Measurements from ENCODE around the gene ACP1. TPM values are rescaled to one million over a fixed set of nuclear protein-coding genes. Genes with fewer than 3 reads are reported as not detected.

ACP1 gene
- total RNA-seq, 2 donors from 2014 or later = 141 to 163 TPM

DNA sequence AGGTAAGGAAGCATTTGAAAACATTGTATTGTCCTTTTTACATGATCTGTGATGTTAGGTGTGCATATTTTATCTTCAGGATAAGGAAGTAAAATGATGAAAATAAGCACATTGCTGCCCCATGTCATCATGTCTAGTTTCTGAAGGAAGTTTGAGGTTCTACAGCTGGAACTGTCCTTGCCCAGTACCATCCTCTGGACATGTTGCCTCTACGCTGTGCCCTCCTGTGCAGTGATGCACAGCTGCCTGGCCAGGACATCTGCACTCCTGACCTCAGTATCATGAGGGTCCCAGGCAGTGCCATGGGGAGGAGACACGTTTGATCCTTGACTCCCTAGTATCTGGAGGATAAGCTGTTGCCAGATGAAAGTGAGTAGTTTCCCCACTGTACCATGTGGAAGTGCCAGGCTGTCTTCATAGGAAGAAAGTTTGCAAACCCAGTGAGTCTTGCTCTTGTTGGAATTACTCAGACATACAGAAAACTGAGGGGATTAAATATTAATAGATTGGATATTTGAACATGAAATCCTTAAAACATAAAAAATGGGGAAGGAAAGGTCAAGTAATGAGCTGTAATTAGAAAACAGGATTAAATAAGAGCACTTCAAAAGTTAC lies 13.7 kb downstream of the ACP1 start:
- peaks cover 3 to 13% of the 10 kb centered on the region in 2 donors for H3K36me3 Mint-ChIP-seq (ENCODE audit: insufficient read depth in 2 of 2)
- no peaks in the 10 kb centered on the region for H3K9me3 Mint-ChIP-seq
- no peaks in the 10 kb centered on the region for H3K4me1 Mint-ChIP-seq (ENCODE audit: low read depth)
- no peak for DNase-seq
- H3K4me3 Mint-ChIP-seq = no peak overlapping the region
- no peak for ATAC-seq (replicated peaks in 1 of 2)
- peak overlapping the region; percentile 42 for H3K27ac Mint-ChIP-seq
- no peaks in the 10 kb centered on the region for H3K27me3 Mint-ChIP-seq (ENCODE audit: low read depth)

DNA sequence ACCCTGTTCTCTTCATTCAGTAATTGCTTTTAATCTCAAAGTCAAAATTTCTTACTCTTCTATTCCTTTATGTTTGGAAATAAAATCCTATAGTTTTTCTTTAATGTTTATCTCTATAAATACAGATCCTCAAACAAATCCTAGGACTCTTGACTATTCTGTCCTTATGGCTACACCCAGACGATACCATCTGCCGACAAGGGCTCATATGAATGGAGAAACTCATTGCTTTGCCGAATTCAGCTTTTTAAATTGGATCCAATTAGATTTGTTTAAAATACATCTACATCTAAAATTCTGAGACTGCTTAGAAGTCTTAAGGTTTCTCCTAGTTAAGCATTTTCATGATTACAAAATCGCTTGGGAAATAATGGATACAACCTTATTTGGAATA lies 14.2 kb downstream of the ACP1 start:
- ATAC-seq (replicated peaks in 1 of 2) (no peak), DNase-seq (no peak)
- Mint-ChIP-seq H3K27me3 (ENCODE audit: low read depth) (no peaks in the 10 kb centered on the region), H3K27ac (no peak overlapping the region), H3K4me1 (ENCODE audit: low read depth) (no peaks in the 10 kb centered on the region), H3K4me3 (no peak overlapping the region), H3K36me3 (ENCODE audit: insufficient read depth in 2 of 2) (peaks cover 3 to 13% of the 10 kb centered on the region in 2 donors), H3K9me3 (no peaks in the 10 kb centered on the region)

DNA sequence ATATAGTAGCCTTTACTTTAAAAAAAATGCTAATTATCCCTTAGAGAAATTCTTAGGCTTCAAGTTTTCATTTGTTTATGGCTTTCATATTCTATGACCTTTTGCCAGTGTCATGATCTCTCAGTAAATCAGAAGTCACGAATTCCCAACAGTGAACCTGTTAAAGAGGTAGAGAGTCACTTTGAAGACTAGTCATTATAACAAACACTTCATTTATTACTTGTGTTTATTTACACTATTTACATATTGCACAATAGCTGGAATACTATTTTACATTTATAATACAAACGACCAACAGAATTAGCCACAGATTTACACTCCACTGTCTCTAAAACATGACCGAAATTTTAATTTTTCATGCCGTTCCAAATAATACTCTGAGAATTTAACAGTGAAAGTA lies 14.6 kb downstream of the ACP1 start:
- no peak overlapping the region for H3K27ac Mint-ChIP-seq

DNA sequence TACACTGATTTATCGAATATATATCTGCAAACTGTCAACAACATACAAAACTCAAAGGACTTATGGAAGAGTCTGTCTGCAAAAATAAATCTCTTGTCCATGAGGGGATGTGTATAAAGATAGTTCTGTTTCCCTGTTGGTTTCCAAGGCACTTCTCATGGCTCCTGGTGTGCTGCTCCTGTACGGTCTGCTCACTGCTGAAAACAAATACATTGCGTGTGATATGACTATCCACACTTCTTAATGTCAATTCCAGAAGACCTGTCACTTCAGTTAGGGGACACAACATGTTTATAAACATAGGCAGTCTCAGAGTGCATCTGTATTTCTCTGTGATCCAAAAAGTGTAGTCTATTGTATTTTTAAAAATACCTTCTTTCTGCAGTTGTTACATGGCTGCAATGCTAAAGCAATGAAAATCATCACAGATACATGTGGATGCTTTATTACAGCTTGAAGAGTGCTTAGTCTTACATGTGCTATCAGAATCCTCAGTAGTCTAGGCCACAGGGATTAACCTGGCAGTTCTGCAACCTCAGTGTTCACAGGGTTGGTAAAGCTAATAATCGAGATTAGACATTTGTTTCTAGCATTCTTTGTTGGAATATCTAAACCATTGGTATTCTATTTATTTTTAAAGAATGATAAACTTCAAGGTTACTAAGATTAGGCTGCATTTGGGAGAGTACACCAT lies 15.4 kb downstream of the ACP1 start:
- H3K9me3 Mint-ChIP-seq = no peaks in the 10 kb centered on the region
- DNase-seq (no peak), ATAC-seq (replicated peaks in 1 of 2) (no peak)
- peaks cover 3 to 11% of the 10 kb centered on the region in 2 donors for H3K36me3 Mint-ChIP-seq (ENCODE audit: insufficient read depth in 2 of 2)
- H3K27me3 Mint-ChIP-seq (ENCODE audit: low read depth) = no peaks in the 10 kb centered on the region
- no peak overlapping the region for H3K27ac Mint-ChIP-seq
- H3K4me1 Mint-ChIP-seq (ENCODE audit: low read depth) = no peaks in the 10 kb centered on the region
- H3K4me3 Mint-ChIP-seq = no peak overlapping the region

More for the DNA sequence above, 14.6 kb downstream of the ACP1 start:
- Mint-ChIP-seq H3K9me3 (no peaks in the 10 kb centered on the region), H3K4me3 (no peak overlapping the region), H3K36me3 (ENCODE audit: insufficient read depth in 2 of 2) (peaks cover 3 to 13% of the 10 kb centered on the region in 2 donors), H3K4me1 (ENCODE audit: low read depth) (no peaks in the 10 kb centered on the region), H3K27me3 (ENCODE audit: low read depth) (no peaks in the 10 kb centered on the region)
- ATAC-seq (replicated peaks in 1 of 2) (no peak), DNase-seq (no peak)

DNA sequence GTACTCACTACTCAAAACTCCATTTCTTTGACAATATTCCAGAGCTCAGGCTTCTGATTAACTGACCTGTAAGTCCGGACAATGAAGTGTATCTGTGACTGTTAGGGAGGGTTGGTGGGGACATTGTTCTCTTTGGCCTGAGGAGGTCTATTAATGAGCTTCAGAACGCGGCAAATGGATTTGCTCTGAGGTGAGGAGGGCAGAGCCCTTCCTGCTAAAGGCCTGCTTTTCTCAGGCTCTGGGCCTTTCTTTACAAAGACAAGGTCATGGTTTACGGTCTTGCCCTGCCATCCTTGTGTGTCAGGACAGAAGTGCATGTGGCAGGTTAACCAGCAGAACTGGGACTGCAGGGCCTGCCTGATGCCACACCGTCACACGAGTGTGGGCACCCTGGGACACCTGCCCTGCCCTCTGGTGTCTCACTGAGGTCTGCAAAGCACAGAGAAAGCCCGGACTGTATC lies 15.9 kb downstream of the ACP1 start:
- Mint-ChIP-seq H3K36me3 (ENCODE audit: insufficient read depth in 2 of 2) (peaks cover 3 to 11% of the 10 kb centered on the region in 2 donors), H3K4me3 (no peak overlapping the region), H3K9me3 (no peaks in the 10 kb centered on the region), H3K4me1 (ENCODE audit: low read depth) (no peaks in the 10 kb centered on the region), H3K27me3 (ENCODE audit: low read depth) (peaks cover 4% of the 10 kb centered on the region), H3K27ac (no peak overlapping the region)
- DNase-seq (no peak), ATAC-seq (replicated peaks in 1 of 2) (no peak)

DNA sequence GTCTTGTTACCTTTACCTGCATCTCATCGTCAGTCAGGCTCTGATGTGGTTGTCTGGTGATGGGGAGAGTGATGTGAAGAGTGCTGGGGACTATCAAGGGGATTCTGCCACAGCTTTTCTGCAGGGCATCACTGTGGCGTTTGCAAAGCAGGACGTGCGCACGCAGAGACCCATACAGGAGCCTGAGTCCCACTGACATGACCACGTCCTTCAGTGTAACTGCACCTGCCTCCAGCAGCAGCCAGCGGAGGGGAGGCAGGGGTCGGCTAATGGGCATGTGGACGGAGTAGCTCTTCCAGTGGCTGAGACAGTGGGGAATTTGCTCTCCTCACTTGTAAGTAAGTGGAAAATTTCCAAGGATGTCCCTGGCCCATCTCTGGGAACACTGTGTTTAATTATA lies 16.6 kb downstream of the ACP1 start:
- ATAC-seq (replicated peaks in 1 of 2) = no peak
- no peaks in the 10 kb centered on the region for H3K9me3 Mint-ChIP-seq
- H3K27ac Mint-ChIP-seq = no peak overlapping the region
- peaks cover 11% of the 10 kb centered on the region for H3K27me3 Mint-ChIP-seq (ENCODE audit: low read depth)
- DNase-seq = no peak
- peaks cover 3 to 9% of the 10 kb centered on the region in 2 donors for H3K36me3 Mint-ChIP-seq (ENCODE audit: insufficient read depth in 2 of 2)
- no peak overlapping the region for H3K4me3 Mint-ChIP-seq
- no peaks in the 10 kb centered on the region for H3K4me1 Mint-ChIP-seq (ENCODE audit: low read depth)

DNA sequence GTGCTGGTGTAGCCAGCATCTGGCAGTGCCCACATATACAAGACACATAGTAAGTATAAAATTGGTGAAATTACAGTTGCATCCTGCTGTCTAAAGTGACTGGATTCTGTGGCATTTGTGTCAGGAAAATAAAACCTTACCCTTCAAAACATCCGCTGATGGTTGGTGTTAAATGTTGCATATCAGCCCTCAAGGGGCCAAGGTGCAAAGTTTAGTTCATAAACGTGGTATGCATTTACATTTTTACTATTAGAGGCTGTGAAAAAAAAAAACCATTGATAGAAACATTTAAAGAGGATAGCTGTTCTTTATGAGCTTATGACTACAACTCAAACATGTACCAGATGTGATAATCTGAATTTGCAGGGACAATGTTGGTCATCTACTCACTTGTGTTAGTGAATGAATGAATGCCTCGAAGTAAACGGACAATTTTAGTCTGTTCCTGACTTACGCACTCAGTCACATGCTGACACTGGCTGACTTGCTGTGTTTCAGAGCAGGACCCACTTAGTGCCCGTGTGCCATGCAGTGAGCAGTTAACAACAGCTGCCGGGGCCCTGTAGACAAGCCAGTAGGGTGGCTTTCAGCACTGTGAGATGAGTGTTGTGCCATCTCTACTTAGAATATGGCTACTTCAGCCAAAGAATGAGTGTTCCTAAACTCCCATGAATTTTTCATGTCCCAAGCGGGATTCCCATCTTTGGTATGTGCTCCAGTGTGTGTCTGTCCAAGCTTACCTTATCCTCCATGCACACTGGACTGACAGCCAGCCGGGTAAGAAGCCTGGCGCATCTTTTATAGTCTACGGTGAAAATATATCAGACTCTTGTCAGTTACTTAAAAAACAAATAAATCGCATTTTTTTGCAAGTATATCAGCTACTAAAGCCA lies 17.9 kb downstream of the ACP1 start:
- Mint-ChIP-seq H3K27me3 (ENCODE audit: low read depth) (peaks cover 17% of the 10 kb centered on the region), H3K4me1 (ENCODE audit: low read depth) (no peaks in the 10 kb centered on the region), H3K4me3 (no peak overlapping the region), H3K27ac (no peak overlapping the region), H3K9me3 (no peaks in the 10 kb centered on the region), H3K36me3 (ENCODE audit: insufficient read depth in 2 of 2) (peaks cover 3 to 7% of the 10 kb centered on the region in 2 donors)
- DNase-seq (no peak), ATAC-seq (replicated peaks in 1 of 2) (no peak)

DNA sequence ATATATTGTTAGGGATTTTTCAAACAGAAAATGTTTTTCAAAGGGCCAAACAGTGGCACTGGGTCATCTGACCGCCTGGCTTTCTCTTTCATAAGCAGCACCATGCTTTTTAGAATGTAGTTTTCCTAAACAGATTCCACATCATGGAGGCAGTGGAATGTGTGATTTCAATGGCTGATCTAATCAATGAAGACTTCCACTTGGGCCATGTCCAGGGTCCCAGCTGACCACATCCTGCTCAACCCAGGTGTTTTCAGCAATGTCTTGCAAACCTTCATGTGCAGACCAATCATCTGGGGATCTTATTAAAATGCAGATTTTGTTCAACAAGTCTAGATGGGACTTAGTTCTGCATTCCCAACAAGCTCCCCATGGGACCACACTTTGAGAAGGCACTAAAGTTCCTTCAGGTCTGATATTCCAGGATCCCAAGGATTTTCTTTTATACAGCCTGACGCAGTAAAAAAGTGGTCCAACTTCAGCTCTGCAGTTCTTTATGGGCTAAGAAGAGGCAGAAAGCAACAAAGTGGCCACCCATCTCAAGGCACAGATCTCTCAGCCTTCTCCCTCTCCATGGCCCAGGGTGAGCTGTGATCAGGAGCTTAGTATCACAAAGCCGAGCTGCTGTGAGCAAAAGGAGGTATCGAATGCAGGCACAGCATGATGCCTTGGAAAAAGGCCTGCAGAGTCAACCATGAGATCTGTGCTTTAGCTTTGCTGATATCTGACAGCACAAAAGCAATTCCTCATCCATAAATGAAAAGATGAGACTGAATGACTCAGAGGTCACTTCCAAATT lies 19.4 kb downstream of the ACP1 start:
- Mint-ChIP-seq H3K9me3 (no peaks in the 10 kb centered on the region), H3K27me3 (ENCODE audit: low read depth) (peaks cover 17% of the 10 kb centered on the region), H3K27ac (no peak overlapping the region), H3K4me1 (ENCODE audit: low read depth) (no peaks in the 10 kb centered on the region), H3K4me3 (no peak overlapping the region), H3K36me3 (ENCODE audit: insufficient read depth in 2 of 2) (peaks cover 2 to 3% of the 10 kb centered on the region in 2 donors)
- ATAC-seq (replicated peaks in 1 of 2) (no peak), DNase-seq (no peak)

DNA sequence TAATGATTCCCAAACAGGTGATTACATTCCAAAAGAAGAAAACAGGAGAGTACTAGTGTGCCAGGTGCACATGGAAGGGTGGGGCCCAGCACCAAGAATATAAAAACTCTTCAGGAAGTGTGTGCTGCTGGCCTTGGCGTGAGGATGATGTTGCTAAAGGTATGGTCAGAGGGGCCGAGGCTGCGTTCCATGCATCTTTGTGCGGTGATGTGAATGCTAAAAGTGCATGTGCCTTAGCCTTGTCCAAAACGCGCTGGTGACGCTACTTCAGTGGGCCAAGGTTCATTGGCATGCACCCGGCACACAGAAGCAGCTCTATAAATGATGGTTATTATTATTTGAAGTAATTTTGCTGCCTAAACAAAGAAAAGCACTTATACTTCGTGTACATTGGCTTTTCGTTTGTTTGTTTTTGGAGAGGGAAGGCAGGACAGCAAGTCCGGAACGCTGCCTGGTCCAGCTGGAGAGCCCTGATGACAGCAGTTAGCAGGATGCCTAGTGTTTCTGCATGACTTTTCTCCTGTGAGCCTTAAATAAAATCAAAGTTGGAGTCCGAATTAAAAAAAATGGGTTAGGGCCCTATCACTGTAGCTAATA lies 20.2 kb downstream of the ACP1 start:
- ATAC-seq (replicated peaks in 1 of 2) (no peak), DNase-seq (no peak)
- Mint-ChIP-seq H3K27me3 (ENCODE audit: low read depth) (peaks cover 24% of the 10 kb centered on the region), H3K4me1 (ENCODE audit: low read depth) (no peaks in the 10 kb centered on the region), H3K9me3 (no peaks in the 10 kb centered on the region), H3K36me3 (ENCODE audit: insufficient read depth in 2 of 2) (peaks cover 0 to 3% of the 10 kb centered on the region in 2 donors), H3K27ac (no peak overlapping the region), H3K4me3 (no peak overlapping the region)

DNA sequence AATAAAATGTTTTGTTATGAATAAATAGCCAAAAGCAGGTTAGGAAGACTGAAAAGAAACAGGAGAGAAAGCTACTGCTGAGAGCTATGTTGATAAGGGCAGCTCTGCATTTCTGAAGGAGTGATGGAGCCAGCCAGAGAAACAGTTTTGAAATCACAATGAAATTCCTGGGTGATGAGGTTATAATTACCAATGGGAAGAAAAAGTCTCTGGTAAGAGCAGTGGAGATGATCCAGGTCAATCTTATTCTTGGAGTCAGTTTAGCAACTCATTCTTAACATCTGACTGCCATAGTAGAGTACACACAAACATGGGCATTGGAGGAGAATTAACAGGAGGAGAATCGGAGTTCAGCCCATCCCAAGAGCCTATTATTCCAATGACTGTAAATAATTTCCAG lies 20.8 kb downstream of the ACP1 start:
- Mint-ChIP-seq H3K27me3 (ENCODE audit: low read depth) (peaks cover 30% of the 10 kb centered on the region), H3K27ac (no peak overlapping the region), H3K36me3 (ENCODE audit: insufficient read depth in 2 of 2) (peaks cover 0 to 3% of the 10 kb centered on the region in 2 donors), H3K4me1 (ENCODE audit: low read depth) (no peaks in the 10 kb centered on the region), H3K9me3 (no peaks in the 10 kb centered on the region), H3K4me3 (peak overlapping the region in 1 of 2 donors; percentile 1)
- no peak for ATAC-seq (replicated peaks in 1 of 2)
- no peak for DNase-seq

DNA sequence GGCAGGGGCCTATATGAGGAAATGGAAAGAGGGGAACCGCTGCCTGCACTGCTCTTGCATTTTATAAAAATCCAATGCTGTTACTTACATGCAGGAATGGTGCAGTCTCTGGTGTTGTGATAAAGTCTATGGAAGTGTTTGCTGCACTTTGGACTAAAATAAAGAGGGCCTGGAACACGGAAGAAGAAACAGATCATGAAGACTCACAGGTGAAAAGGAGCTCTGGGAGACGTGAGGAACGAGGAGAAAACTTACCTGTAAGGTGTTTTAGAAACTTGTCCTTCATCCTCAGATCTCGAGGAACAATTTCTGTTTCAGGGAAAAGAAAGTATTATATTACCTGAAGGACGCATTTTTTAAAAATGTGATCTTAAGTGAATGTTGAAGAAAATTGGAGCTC lies 21.3 kb downstream of the ACP1 start:
- Mint-ChIP-seq H3K9me3 (no peaks in the 10 kb centered on the region), H3K4me3 (no peak overlapping the region), H3K27me3 (ENCODE audit: low read depth) (peaks cover 35% of the 10 kb centered on the region), H3K27ac (no peak overlapping the region), H3K36me3 (ENCODE audit: insufficient read depth in 2 of 2) (peaks cover 0 to 3% of the 10 kb centered on the region in 2 donors), H3K4me1 (ENCODE audit: low read depth) (no peaks in the 10 kb centered on the region)
- DNase-seq = no peak
- ATAC-seq (replicated peaks in 1 of 2) = no peak

DNA sequence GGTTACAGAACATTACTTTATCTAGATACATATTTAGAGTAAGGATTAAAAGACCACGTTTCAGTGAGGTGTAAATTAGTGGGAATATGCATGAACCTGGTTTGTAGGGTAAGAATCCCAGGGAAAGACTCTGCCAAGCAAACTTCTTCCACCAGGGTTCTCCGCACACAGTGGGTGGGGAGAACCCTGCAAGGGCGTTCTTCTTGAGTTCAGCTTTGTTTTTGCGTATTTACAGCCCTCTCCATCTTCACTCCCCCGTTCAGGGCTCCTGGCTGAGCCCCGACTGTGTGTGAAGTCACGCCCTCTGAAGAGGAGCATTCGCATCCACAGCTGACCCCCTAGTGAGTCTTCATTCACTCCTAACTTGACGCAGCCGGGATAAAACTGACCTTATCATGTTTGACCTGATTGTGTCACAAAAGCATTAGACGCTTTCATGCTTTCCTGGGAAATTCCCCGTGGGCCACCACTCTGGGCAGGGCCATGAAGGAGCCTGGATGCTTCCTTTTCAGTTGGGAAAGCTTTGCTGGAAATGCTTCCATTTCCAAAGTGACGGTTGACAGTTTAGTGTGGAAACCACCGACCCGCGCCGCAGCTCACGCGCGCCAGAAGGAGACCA lies 22.1 kb downstream of the ACP1 start:
- peaks cover 39% of the 10 kb centered on the region for H3K27me3 Mint-ChIP-seq (ENCODE audit: low read depth)
- peak overlapping the region; percentile 45 to 57 for H3K4me3 Mint-ChIP-seq
- H3K36me3 Mint-ChIP-seq (ENCODE audit: insufficient read depth in 2 of 2) = no peaks in the 10 kb centered on the region
- no peak overlapping the region for H3K27ac Mint-ChIP-seq
- H3K4me1 Mint-ChIP-seq (ENCODE audit: low read depth) = no peaks in the 10 kb centered on the region
- ATAC-seq (replicated peaks in 1 of 2) (no peak), DNase-seq (no peak)
- H3K9me3 Mint-ChIP-seq = no peaks in the 10 kb centered on the region
